Measurements from ENCODE around the gene NR2C2AP. TPM values are rescaled to one million over a fixed set of nuclear protein-coding genes. Genes with fewer than 3 reads are reported as not detected.

Gene NR2C2AP
- total and polyA plus RNA-seq, 2 of the 4 experiments (the other 2 are of a cell fraction) = 5.4 to 9.0 TPM

GRCh38 chr19:19185853-19186740 lies 17.1 kb downstream of the NR2C2AP start:
- dilution Hi-C loops (cut with HindIII; ENCODE audit: low sequenced_read_pairs, unreplicated experiment) = no loop called here
- no peaks in the 10 kb centered on the region for H3K4me1 ChIP-seq (ENCODE audit: control insufficient read depth, insufficient read depth, low read length)
- H3K27me3 ChIP-seq (ENCODE audit: control insufficient read depth, insufficient read depth, low read length) = no peaks in the 10 kb centered on the region
- H2AK5ac ChIP-seq (ENCODE audit: low read depth, low read length) = no peak overlapping the region
- BruUV-seq (replicated peaks) = no TSS peak
- H3K9me1 ChIP-seq (ENCODE audit: insufficient read depth, low read length) = no peaks in the 10 kb centered on the region; the same call in 1 of the 2 replicates
- no peak overlapping the region for H3K9ac ChIP-seq (ENCODE audit: low read depth, low read length)
- no peak overlapping the region for H3K14ac ChIP-seq (replicated peaks; ENCODE audit: low read depth, low read length)
- intact Hi-C loops (cut with micrococcal nuclease) = no loop called here
- no peak overlapping the region for H4K5ac ChIP-seq (ENCODE audit: low read depth, low read length)
- peak overlapping the region; percentile 56 for H2AFZ ChIP-seq (replicated peaks; ENCODE audit: low read length, poor library complexity)
- H2BK15ac ChIP-seq (ENCODE audit: low read depth, low read length) = no peak overlapping the region
- peak; percentile 31 for DNase-seq
- ChIA-PET POLR2A (ENCODE audit: unreplicated experiment) (no interaction called here), CTCF (no interaction called here)
- no peak overlapping the region for H3K4me2 ChIP-seq (ENCODE audit: low read depth, low read length)
- H3K18ac ChIP-seq (ENCODE audit: low read depth, low read length) = no peak overlapping the region
- no peak overlapping the region for H2BK120ac ChIP-seq (ENCODE audit: low read depth, low read length)
- no peak overlapping the region for H4K8ac ChIP-seq (ENCODE audit: low read depth in 2 of 2, low read length in 2 of 2)
- no peak overlapping the region for H4K91ac ChIP-seq (ENCODE audit: insufficient read depth, low read depth, low read length)
- H3K27ac ChIP-seq (ENCODE audit: insufficient read depth, low read length) = no peak overlapping the region
- no peak overlapping the region for H3K4me3 ChIP-seq (ENCODE audit: insufficient read depth, low read depth, low read length)
- H3K56ac ChIP-seq (ENCODE audit: extremely low read depth, insufficient read depth, low read length) = no peak overlapping the region
- no peak overlapping the region for H3K23ac ChIP-seq (ENCODE audit: low read depth, low read length)
- in situ Hi-C loops (cut with MboI; ENCODE audit: low sequenced_read_pairs) = no loop called here
- H2BK20ac ChIP-seq (ENCODE audit: low read depth, low read length) = no peak overlapping the region
- H3K79me1 ChIP-seq (ENCODE audit: low read depth in 1 of 2, low read length in 2 of 2) = peaks cover 24 to 43% of the 10 kb centered on the region in 2 experiments
- H4K20me1 ChIP-seq (ENCODE audit: insufficient read depth, low read length) = 0 out of 2 replicates have a peak, but pooled peaks cover under 1% of the 10 kb centered on the region
- peak; percentile 89 for ATAC-seq (ENCODE audit: low read depth)
- no peak overlapping the region for H3K4ac ChIP-seq (ENCODE audit: low read depth, low read length)
- peaks cover 23% of the 10 kb centered on the region for H3K36me3 ChIP-seq (ENCODE audit: control insufficient read depth, insufficient read depth, low read length)
- 100% methylated on average over 1 of the region's 9 CpGs; no CpG with 5 or more reads in 1 of the 2 experiments for WGBS, 2 experiments (ENCODE audit: extremely low coverage in 2 of 2, insufficient read length in 1 of 2)
- no peak overlapping the region for H2BK5ac ChIP-seq (ENCODE audit: low read depth, low read length, poor library complexity, severe bottlenecking)
- H2AK9ac ChIP-seq (replicated peaks; ENCODE audit: low read depth, low read length, poor library complexity) = peak overlapping the region; percentile 37
- no peaks in the 10 kb centered on the region for H3K9me3 ChIP-seq (ENCODE audit: control insufficient read depth, insufficient read depth, low read length)
- TF ChIP-seq MXI1 (IDR thresholded peaks at IDR 0.05; ENCODE audit: borderline replicate concordance, low read depth, low read length) (no peak), NFE2L2 (IDR thresholded peaks at IDR 0.05; ENCODE audit: low read depth, low read length) (no peak), RFX5 (IDR thresholded peaks at IDR 0.05; ENCODE audit: low read depth, low read length) (no peak), CEBPB (IDR thresholded peaks at IDR 0.05; ENCODE audit: low read depth, low read length) (no peak), FOS (IDR thresholded peaks at IDR 0.05; ENCODE audit: low read depth, low read length) (no peak), BHLHE40 (IDR thresholded peaks at IDR 0.05; ENCODE audit: low read depth, low read length) (no peak), RAD21 (IDR thresholded peaks at IDR 0.05; ENCODE audit: low read length) (peak; percentile 44), MAZ (IDR thresholded peaks at IDR 0.05; ENCODE audit: borderline replicate concordance, low read depth, low read length) (peak; percentile 53; the same call in 1 of the 2 replicates), ELK1 (IDR thresholded peaks at IDR 0.05; ENCODE audit: borderline replicate concordance, low read depth, low read length) (no peak), USF2 (IDR thresholded peaks at IDR 0.05; ENCODE audit: low read depth, low read length) (no peak), CTCF (conservative IDR thresholded peaks at IDR 0.05; ENCODE audit: low read depth, low read length) (peak; percentile 57), POLR2A (IDR thresholded peaks at IDR 0.05; ENCODE audit: low read depth, low read length) (no peak), CHD1 (IDR thresholded peaks at IDR 0.05; ENCODE audit: low read depth, low read length) (no peak), RCOR1 (IDR thresholded peaks at IDR 0.05; ENCODE audit: insufficient replicate concordance, low read length) (no peak), MAFK (IDR thresholded peaks at IDR 0.05; ENCODE audit: low read depth, low read length) (no peak)

All from IMR-90 (cell line).